ENCODE data around the gene SLC22A25. TPM values are rescaled to one million over a fixed set of nuclear protein-coding genes. Genes with fewer than 3 reads are reported as not detected.

The SLC22A25 gene
- polyA plus RNA-seq, 3 donors from 2014 or later: not detected

GRCh38 chr11:63210111-63210510 lies 33.3 kb downstream of the SLC22A25 start:
- Mint-ChIP-seq H3K36me3 (no peaks in the 10 kb centered on the region), H3K27me3 (ENCODE audit: low read depth in 3 of 3) (peaks cover 5 to 17% (median 7%) of the 10 kb centered on the region in 3 donors), H3K27ac (no peak overlapping the region), H3K4me3 (no peak overlapping the region), H3K4me1 (no peaks in the 10 kb centered on the region), H3K9me3 (no peaks in the 10 kb centered on the region)
- no peak for DNase-seq

Other genes starting within 250 kb of the SLC22A25 start
- gene SLC22A8, start 227.8 kb downstream of the SLC22A25 start, polyA plus RNA-seq: not detected
- gene SLC22A24, start 99.4 kb downstream of the SLC22A25 start, polyA plus RNA-seq: not detected
- not detected for gene SLC22A9, start 126.2 kb upstream of the SLC22A25 start, polyA plus RNA-seq
- 1 to 10 TPM in 2 of 3 donors, under 1 TPM in 1; 0.63 to 3.8 (median 1.5) TPM for gene PLAAT5, start 247.6 kb upstream of the SLC22A25 start, polyA plus RNA-seq

All from immature natural killer cell (primary cell).